Measurements from ENCODE around the gene UNC13B. TPM values are rescaled to one million over a fixed set of nuclear protein-coding genes. Genes with fewer than 3 reads are reported as not detected.

The UNC13B gene
- total and polyA plus RNA-seq, 2 experiments from 2014 or later: 16.3 to 43.7 TPM

DNA sequence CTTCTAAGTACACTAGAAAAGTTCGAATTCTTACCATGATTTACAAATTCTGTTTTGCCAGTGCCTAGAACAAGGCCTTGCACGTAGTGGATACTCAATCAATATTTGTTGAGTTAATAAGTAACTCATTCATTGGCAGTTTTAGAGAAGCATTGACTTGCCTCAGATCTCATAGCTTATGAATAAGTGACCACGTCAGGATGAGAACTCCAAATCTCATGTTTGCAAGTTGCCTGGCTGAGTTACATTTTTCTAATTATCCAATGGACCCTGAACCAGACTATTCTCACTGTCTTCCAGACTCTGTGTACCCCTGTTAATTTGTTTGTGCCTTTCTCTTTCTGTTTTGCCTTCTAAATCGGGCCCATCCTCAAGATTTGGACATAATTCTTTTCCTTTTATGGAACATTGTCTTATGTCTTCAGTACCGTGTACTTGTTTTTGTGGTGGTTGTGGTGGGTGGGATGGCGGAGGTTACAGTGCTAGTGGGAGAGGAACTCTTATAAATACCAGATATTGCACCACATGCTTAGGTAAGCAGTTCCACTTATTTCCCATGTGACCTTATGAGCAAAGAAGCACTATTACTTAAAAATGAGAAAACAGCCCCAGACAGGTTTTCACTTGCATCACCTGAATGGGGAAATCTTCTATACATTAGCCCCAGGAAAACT is 96.3 kb downstream of the UNC13B start:
- no peak for DNase-seq (ENCODE audit: low read depth in 1 of 2, low spot score in 1 of 2)

GRCh38 chr9:35258660-35259474 is 97.1 kb downstream of the UNC13B start:
- Histone ChIP-seq H3K4me1 (ENCODE audit: low read depth) (no peaks in the 10 kb centered on the region), H3K4me3 (no peak overlapping the region), H3K9me3 (ENCODE audit: low read depth) (no peaks in the 10 kb centered on the region), H3K36me3 (no peaks in the 10 kb centered on the region), H3K27me3 (no peaks in the 10 kb centered on the region), H3K27ac (no peak overlapping the region)
- peak; percentile 86 for TF ChIP-seq CTCF (IDR thresholded peaks at IDR 0.05; ENCODE audit: low read depth, low read length)
- peak; percentile 86 to 88 for DNase-seq (ENCODE audit: low read depth in 1 of 2, low spot score in 1 of 2)

More for the DNA sequence above, 96.3 kb downstream of the UNC13B start:
- TF ChIP-seq CTCF (IDR thresholded peaks at IDR 0.05; ENCODE audit: low read depth, low read length): no peak
- no peaks in the 10 kb centered on the region for H3K36me3 ChIP-seq
- H3K9me3 ChIP-seq (ENCODE audit: low read depth): no peaks in the 10 kb centered on the region
- no peaks in the 10 kb centered on the region for H3K4me1 ChIP-seq (ENCODE audit: low read depth)
- no peak overlapping the region for H3K4me3 ChIP-seq
- H3K27ac ChIP-seq: no peak overlapping the region
- H3K27me3 ChIP-seq: no peaks in the 10 kb centered on the region

- Histone ChIP-seq H3K4me1 (ENCODE audit: low read depth) (no peaks in the 10 kb centered on the region), H3K36me3 (no peaks in the 10 kb centered on the region), H3K4me3 (no peak overlapping the region), H3K27me3 (no peaks in the 10 kb centered on the region), H3K27ac (no peak overlapping the region), H3K9me3 (ENCODE audit: low read depth) (no peaks in the 10 kb centered on the region)
- DNase-seq (ENCODE audit: low read depth in 1 of 2, low spot score in 1 of 2): no peak
- no peak for TF ChIP-seq CTCF (IDR thresholded peaks at IDR 0.05; ENCODE audit: low read depth, low read length)
Measured at GRCh38 chr9:35260186-35260585, 98.4 kb downstream of the UNC13B start.

DNA sequence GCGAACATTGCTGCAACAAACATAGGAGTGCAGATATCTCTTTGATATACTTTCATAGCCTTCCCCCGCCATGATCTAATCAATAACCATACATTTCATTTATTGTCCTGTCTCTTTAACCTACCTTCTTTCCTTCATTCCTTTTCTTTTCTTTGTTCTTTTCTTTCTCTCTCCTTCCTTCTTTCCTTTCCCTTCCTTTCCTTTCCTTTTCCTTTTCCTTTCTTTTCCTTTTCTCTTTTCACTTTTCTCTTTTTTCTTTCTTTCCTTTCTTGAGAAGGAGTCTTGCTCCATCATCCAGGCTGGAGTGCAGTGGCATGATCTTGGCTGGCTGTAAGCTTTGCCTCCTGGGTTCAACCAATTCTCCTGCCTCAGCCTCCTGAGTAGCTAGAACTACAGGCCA is 100.3 kb downstream of the UNC13B start:
- Histone ChIP-seq H3K27me3 (no peaks in the 10 kb centered on the region), H3K36me3 (no peaks in the 10 kb centered on the region), H3K9me3 (ENCODE audit: low read depth) (no peaks in the 10 kb centered on the region), H3K4me3 (no peak overlapping the region), H3K27ac (no peak overlapping the region), H3K4me1 (ENCODE audit: low read depth) (no peaks in the 10 kb centered on the region)
- TF ChIP-seq CTCF (IDR thresholded peaks at IDR 0.05; ENCODE audit: low read depth, low read length): no peak
- DNase-seq (ENCODE audit: low read depth in 1 of 2, low spot score in 1 of 2): no peak

GRCh38 chr9:35267710-35268109 is 105.9 kb downstream of the UNC13B start:
- no peak overlapping the region for H3K27ac ChIP-seq
- no peak for TF ChIP-seq CTCF (IDR thresholded peaks at IDR 0.05; ENCODE audit: low read depth, low read length)

More at GRCh38 chr9:35267710-35268109, 105.9 kb downstream of the UNC13B start:
- no peaks in the 10 kb centered on the region for H3K27me3 ChIP-seq
- no peaks in the 10 kb centered on the region for H3K4me1 ChIP-seq (ENCODE audit: low read depth)
- H3K4me3 ChIP-seq: no peak overlapping the region
- H3K36me3 ChIP-seq: no peaks in the 10 kb centered on the region
- no peaks in the 10 kb centered on the region for H3K9me3 ChIP-seq (ENCODE audit: low read depth)
- peak in 1 of 2 donors; percentile 74 for DNase-seq (ENCODE audit: low read depth in 1 of 2, low spot score in 1 of 2)

Data from cardiac muscle cell (in vitro differentiated cells and primary cell).